Activated CD4-positive, alpha-beta T cell treated with anti-CD3 and anti-CD28 coated beads, Interleukin-10, Interleukin-2, amounts not matched to agents 100 ng/mL and 50 ng/mL, durations not matched to agents 16 hours and 8 hours (primary cell): ENCODE measurements around the gene IL2RA.
"Not testable (repeated sequence)": the region's sequence is repeated elsewhere in the genome, so short reads cannot be mapped to it uniquely, and the experiment has no call there.

Experiments used
- DNase-seq: peaks from one replicate; pipeline ENCODE4 v3.0.0-alpha.2; 2020

IL2RA gene

DNA sequence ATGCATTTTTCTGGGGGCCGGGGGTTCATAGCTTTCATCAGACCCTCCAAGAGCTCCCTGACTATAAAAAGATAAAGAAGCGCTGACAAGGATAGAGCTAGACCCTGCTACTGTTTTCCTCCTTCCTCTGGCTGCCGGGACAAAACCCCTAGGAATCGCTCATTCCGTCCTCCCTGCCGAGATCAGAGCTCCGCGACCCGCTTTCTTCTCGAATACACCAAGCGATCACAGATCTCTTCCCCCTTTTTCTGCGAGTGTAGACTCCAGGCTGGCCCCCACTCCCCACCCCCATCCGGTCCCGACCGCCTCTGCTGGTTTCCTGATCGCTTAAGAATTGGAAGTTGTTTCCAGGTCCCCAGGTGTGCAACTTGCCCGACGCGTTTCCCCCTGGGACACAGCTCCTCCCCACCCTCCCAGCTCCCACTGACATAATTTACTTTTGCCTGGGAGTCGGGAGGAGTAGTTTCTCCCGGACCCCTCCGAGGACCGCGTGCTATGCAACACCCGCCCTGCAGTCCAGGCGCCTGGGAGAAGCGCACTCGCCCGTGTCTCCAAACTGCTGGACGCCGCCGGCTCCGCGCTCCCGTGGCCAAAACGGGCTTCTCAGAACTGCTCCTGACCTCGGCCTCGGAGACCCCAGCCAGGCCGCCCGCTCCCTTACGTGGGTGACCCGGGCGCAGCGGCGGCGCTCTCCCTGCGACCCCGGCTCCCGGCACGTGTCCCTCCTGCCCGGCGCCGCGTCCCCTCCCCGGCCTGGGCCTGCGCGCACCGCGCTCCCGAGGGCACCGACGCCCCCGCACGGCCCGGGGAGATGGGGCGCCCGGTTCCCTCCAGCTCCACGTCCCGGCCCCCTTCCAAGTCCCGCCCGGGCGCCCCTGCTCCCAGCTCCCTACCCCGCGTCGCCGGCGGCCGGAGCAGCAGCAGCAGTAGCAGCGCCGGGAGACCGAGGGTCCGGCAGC lies 85.4 kb downstream of the IL2RA start:
- DNase-seq = peak; percentile 58

DNA sequence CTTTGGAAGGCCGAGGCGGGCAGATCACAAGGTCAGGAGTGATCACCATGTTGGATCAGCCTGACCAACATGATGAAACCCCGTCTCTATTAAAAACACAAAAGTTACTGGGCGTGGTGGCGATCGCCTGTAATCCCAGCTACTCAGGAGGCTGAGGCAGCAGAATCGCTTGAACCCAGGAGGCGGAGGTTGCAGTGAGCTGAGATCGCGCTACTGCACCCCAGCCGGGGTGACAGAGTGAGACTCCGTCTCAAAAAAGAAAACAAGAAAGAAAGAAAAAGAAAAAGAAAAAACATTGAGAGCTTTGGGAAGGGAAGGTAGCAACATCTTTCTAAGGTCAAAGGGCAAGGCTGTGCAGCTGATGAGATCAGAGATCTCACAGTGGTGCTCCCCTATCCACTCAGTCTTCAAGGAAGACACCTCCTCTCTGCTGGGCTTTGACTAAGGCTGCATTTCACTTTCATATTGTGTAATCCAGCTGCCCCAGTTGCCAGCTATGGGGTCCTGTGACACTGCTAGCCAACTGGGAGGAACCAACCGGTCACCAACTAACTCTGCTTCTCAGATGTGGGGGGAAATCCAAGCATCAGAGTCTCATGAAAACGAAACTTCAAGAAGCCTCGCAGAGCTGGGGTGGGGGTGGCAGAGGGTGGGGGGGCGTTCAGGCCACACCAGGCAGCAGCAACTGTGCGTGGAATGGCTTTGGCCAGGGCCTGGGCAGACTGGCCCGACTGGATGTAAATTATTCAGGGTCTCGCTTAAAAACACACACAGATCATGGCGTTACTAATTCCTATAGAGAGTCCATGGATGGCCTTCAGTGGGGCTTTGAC lies 86.3 kb downstream of the IL2RA start:
- DNase-seq = peak; percentile 95

DNA sequence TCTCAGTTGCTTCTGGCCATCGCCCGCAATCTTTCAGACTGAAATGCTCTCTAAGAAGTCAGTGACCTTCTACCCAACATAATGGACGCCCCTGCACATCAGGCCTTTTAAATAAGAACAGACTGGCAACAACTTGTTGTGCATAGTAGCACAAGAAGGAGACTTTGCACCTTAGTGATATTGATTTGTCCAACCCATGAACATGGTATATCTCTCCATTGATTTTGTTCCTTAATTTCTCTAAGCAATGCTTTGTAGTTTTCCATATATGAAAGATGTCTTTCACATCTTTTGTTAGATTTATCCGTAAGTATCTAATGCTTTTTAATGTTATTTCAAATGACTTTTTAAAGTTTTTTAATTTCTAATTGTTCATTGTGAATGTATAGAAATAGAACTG lies 89.1 kb downstream of the IL2RA start:
- no peak for DNase-seq

DNA sequence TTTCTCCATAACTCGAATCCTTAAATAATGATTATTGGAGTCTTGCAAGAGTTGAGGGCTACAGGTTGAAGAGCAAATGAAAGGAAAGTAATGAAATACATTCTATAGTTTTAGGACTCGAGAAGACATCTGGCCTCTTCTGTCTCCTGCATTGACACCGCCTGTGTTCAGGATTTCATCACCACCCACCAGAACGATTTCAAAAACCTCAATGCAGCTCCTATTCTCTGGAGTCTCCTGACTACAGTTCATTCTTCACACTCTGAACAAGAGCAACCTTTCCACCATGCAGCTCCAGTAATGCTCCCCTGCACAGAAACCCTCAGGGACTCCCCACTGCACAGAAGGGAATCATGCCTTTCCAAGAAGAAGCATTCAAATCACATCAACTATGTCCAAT lies 90.3 kb downstream of the IL2RA start:
- no peak for DNase-seq

DNA sequence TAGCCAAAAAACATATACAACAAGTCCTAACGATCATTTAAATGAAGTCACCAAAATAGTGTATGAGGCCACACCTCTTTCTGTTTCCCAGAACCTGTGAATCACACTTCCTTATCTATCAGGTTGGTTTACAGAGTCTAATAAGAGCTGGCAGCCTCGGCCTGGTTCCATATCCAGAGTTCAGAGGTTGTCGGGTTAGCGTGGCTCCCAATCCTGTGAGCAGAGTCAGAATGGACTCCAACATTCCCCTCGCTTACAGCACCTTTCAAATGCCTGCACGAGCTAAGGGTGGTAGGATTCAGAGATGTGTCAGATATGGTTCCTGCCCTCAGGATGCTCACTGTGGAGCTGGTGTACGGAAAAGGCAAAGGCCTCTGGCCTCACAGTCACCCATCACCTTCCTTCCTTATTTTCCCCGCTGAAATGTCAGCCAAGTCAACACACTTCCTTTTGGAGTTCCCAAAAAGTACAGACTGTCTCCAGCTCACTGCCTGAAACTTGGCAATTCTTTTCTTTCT lies 90.8 kb downstream of the IL2RA start:
- DNase-seq = peak; percentile 69

DNA sequence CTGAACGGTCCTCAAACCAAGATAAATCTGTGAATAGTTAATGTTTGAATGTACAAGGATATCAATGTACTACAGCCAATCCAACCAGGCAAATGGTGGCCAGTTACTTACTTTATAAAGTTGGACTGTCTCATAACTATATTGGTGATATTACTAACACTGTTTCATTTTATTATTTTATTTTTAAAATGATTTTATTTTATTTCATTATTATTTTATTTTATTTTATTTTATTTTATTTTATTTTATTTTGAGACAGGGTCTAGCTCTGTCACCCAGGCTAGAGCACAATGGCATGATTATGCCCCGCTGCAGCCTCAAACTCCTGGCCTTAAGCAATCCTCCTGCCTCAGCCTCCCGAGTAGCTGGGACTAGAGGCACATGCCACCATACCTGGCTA lies 91.6 kb downstream of the IL2RA start:
- no peak for DNase-seq

DNA sequence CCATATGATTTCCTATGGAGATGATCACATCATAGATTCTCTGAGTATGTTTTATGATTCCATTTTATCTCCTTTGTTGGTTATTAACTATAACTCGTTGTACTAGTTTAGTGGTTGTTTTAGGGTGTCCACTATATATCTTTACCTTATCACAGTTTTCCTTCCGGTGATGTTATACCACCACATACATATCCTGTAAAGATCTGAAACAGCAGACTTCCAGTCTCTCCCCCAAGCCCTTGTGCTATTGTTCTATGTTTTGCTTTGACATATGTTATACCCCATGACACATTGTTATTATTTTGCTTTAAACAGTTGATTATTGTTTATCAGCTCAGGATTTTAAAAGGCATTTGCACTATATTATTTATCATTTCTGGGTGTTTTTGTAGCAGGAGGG lies 92.1 kb downstream of the IL2RA start:
- DNase-seq = no peak

DNA sequence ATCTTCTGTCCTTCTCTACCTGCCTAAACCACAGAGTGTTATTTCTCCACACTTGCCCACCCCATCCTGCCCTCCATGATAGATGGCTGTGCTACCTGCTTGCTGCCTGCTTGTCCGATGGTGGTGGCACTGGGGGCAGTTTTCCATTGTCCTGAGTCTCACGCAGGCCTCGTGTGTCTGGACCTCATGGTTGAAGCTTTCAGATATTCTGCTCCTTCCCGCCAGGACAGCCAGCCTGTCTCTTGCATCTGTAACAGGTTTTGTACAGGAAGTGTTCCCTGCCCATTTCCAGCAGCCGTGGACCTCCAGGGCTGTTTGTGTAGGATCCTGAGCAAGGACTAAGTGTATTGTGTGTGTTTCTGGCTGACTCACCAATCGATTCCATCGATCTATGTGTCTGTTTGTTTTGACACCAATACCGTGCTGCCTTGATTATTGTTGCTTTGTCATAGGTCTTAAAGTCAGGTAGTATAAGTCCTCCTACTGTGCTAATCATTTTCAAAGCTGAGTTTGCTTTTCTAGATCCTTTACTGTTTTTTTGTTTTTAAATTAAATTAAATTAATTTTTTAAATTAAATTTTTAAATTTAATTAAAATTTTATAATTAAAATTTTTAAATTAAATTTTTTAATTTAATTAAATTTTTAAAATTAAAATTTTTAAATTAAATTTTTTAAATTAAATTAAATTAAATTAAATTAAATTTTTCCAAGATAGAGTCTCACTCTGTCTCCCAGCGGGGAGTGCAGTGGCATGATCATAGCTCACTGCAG lies 93.3 kb downstream of the IL2RA start:
- DNase-seq = no peak

DNA sequence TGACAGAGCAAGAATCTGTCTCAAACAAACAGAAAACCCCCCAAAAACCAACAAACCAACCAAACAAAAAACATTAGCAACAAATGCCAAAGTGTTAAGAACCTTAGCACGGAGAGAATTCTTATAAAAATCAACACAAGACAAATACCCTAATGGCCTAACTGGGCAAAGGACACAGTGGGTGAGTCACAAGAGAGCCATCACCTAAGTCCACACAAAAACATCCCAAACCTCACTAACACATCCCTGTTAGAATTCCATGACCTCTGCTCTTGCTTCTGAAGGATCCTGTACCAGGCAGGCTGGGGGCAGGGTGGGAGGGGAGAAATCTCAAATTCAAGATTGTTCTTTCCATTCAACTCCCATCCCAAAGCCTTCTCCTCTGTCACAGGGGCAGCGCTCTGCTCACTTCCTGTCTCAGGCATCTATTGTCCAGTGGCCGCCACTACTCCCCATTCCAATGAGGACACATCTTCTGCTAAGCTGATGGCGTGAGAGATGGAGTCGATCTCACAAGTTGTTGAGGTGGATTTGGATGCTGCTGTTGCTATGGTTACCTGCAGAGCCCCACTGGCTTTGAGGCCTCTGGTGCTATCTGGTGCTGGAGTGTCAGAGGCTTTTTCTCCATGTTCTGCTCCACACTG lies 94.0 kb downstream of the IL2RA start:
- DNase-seq = no peak

DNA sequence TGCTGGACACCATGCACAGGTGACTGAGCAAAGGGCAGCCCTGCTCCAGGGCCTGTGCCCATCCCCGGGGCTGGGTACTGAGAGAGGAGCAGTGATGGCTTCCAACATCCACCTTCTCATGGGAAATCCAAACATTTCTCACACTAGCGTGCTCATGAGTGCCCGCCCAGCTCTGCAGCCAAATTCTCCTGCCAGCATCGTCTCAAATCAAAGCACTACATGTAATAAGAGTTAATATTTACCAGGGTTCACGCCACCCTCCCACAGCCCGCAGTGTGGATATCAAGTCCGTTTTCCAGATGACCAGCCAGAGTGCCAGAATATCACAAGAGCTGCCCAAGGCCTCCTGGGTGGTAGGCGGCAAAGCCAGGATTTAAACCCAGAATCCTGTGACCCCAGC lies 96.9 kb downstream of the IL2RA start:
- no peak for DNase-seq

DNA sequence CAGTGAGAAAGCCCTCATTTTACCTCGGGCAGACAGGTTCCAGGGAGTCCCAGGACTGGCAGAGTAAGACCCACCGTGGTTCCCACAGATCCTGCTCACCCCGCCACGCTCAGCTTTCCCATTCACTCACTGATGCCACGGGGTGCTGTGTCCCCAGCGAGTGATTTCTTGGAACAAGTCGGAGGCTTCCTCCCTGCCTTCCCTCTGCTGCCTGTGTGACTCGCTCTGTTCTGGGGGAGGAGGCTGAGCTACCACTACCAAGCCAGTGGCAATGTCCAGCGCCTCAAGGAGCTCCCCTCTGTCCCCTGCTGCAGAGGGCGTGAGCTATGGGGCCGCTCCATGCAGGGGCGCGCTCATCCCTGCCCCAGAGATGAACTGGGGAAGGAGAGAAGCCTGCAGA lies 97.4 kb downstream of the IL2RA start:
- no peak for DNase-seq

DNA sequence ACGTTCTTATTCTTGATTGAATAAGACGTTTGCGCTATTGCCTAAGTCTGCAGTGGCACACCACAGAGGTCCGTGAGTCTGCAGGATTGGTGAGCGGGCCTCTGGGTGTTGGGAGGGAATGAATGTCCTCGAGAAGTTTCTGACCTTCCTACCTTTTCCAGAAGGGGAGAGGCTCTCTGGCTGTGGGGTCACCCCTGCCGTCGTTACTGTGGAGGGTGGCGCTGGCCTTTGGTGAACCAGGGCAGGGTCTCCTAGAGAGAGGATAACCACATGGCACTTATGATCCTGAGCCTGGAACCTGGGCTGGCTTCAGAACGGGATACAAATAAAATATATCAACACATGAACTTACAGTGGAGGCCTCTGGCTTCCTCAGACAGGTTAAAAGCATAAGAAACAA lies 98.6 kb downstream of the IL2RA start:
- DNase-seq = no peak

DNA sequence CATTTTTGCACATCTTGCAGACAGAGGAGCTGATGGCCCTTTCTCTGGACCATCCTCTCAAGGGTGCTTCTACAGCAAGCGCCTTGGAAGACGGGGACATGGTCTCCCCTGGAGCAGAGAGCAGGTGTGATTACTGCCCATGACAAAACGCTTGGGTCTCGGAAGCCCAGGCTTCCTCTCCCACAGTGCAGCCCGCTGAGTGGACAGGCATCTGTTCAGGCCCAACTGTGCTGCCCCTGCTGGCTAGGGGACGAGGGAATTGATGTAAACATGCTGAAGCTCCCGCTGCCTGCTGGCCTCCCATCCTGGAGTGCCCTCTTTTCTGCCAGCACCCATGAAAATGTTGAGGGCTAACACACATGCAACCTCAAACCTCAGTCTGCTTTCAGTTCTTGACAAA lies 99.1 kb downstream of the IL2RA start:
- no peak for DNase-seq

DNA sequence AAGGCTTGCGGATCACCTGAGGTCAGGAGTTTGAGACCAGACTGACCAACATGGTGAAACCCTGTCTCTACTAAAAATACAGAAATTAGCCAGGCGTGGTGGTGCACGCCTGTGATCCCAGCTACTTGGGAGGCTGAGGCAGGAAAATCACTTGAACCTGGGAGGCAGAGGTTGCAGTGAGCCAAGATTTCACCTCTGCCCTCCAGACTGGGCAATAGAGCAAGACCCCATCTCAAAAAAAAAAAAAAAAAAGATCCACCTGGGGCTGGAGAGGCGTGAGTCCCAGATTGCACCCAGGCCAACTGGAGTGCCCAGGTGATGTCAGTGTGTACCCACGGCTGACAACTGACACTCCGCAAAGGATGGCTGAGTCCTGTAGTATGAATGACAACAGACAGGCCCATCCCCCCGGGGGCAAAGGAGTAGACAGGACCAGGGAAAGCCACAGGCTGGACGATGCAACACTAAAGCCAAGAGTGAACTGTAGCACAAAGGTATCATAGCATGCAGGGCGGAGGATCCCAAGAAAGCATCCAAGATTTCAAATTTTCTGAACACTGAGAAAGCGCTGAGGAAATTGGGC lies 99.7 kb downstream of the IL2RA start:
- DNase-seq = not testable (repeated sequence)

DNA sequence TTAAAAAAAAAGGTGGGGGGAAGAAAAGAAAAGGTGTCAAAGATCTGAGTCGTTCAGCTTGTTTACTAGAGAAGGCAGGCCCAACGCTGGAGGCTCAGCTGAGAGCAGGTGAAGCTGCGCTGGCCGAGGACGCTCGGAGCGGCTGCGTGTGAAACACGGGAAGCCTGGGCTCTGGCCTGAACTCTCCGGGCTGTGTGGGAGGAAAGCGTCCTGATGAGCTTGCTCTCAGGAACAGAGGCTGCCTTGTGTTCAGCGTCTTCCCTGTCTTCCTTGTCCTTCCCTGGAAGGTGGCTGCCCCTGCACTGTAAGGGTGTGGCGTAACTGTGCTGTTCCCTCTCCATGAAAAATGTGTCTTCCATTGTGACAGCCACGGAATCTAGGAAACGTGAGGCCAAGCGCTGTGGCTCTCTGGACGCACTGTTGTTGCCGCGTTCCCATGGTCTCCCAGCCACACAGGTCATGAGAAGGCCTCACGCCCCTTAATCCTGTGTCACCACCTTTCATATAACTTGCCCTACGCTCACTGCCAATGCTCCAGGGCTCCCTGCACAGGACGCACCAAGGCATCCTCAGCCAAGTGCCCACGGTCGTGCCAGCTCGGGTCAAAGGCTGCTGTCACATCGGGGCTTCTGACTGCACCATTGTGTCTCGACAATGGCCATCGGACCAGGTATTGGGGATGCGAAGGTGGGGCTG lies 100.6 kb downstream of the IL2RA start:
- DNase-seq = no peak

DNA sequence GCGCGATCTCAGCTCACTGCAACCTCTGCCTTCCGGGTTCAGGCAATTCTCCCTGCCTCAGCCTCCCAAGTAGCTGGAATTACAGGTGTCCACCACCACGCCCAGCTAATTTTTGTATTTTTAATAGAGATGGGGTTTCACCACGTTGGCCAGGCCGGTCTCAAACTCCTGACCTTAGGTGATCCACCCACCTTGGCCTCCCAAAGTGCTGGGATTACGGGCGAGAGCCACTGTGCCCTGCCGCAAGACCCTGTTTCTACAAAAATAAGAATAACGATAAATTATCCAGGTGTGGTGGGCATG lies 101.2 kb downstream of the IL2RA start:
- not testable (repeated sequence) for DNase-seq
